Activated CD4-positive, alpha-beta T cell treated with anti-CD3 and anti-CD28 coated beads for 36 hours (primary cell): Measurements from ENCODE around the gene PLXDC2. TPM values are rescaled to one million over a fixed set of nuclear protein-coding genes. Genes with fewer than 3 reads are reported as not detected.

Experiments used
- ATAC-seq: fragments of 200-7000 bp; cut with Tn5 transposase; one replicate; pipeline ENCODE4 v1.10.0; 2021; ENCODE audit warnings: mild to moderate bottlenecking, moderate library complexity
- CTCF ChIA-PET: fragments of 350-600 bp; sonication (Branson Sonifier 250); formaldehyde crosslinking; loops from one replicate; lab custom pipeline; 2021; ENCODE audit warnings: antibody characterized with exemption; lab: Charles Lee
- POLR2A ChIA-PET: fragments of 350-600 bp; sonication (Branson Sonifier 250); formaldehyde crosslinking; loops from one replicate; lab custom pipeline; 2021; ENCODE audit warnings: antibody characterized with exemption, inconsistent platforms; lab: Charles Lee
- DNase-seq: peaks from one replicate; pipeline ENCODE4 v3.0.0-alpha.2; 2020
- H3K27ac Mint-ChIP-seq: one replicate; pipeline ENCODE4 v1.8.0; 2021; ENCODE audit warnings: mixed read lengths
- H3K27me3 Mint-ChIP-seq: one replicate; pipeline ENCODE4 v1.8.0; 2021; ENCODE audit warnings: mixed read lengths
- H3K36me3 Mint-ChIP-seq: one replicate; pipeline ENCODE4 v1.8.0; 2021; ENCODE audit warnings: low read depth, mixed read lengths
- H3K4me1 Mint-ChIP-seq: one replicate; pipeline ENCODE4 v1.8.0; 2021; ENCODE audit warnings: mixed read lengths
- H3K4me3 Mint-ChIP-seq: one replicate; pipeline ENCODE4 v1.8.0; 2021; ENCODE audit warnings: mild to moderate bottlenecking, moderate library complexity, mixed read lengths
- H3K9me3 Mint-ChIP-seq: one replicate; pipeline ENCODE4 v1.8.0; 2021; ENCODE audit warnings: low read depth, mixed read lengths
- intact Hi-C, 2 experiments: fragments of 100-400 bp; cut with DNase I in 1 of 2; cut with micrococcal nuclease in 1 of 2; formaldehyde crosslinking; loops; one replicate each; pipeline versions ENCODE4 v1.14.2 to v1.15.1; 2022 to 2024; cut with DNase I, micrococcal nuclease
- total RNA-seq, 2 experiments: library from RNA; stranded (reverse); gene quantifications; one replicate each; pipeline ENCODE4 v1.2.3, GENCODE V29; 2021

PLXDC2 gene
- total RNA-seq, 2 experiments from 2014 or later = not detected

GRCh38 chr10:19839090-19839489 lies 22.9 kb downstream of the PLXDC2 start:
- intact Hi-C loops = no loop called here
- ChIA-PET POLR2A (no interaction called here), CTCF (no interaction called here)
- Mint-ChIP-seq H3K4me3 (no peak overlapping the region), H3K27me3 (no peaks in the 10 kb centered on the region), H3K9me3 (no peaks in the 10 kb centered on the region), H3K27ac (no peak overlapping the region), H3K4me1 (no peaks in the 10 kb centered on the region), H3K36me3 (no peaks in the 10 kb centered on the region)
- DNase-seq = no peak
- ATAC-seq = no peak

GRCh38 chr10:19839552-19839951 lies 23.3 kb downstream of the PLXDC2 start:
- intact Hi-C loops = no loop called here
- H3K4me3 Mint-ChIP-seq = no peak overlapping the region
- H3K27me3 Mint-ChIP-seq = no peaks in the 10 kb centered on the region
- DNase-seq (no peak), ATAC-seq (no peak)
- ChIA-PET POLR2A (no interaction called here), CTCF (no interaction called here)
- no peaks in the 10 kb centered on the region for H3K36me3 Mint-ChIP-seq
- no peaks in the 10 kb centered on the region for H3K9me3 Mint-ChIP-seq
- H3K4me1 Mint-ChIP-seq = no peaks in the 10 kb centered on the region
- no peak overlapping the region for H3K27ac Mint-ChIP-seq

- DNase-seq (no peak), ATAC-seq (no peak)
- H3K4me3 Mint-ChIP-seq = no peak overlapping the region
- intact Hi-C loops = no loop called here
- no peak overlapping the region for H3K27ac Mint-ChIP-seq
- H3K9me3 Mint-ChIP-seq = no peaks in the 10 kb centered on the region
- no peaks in the 10 kb centered on the region for H3K27me3 Mint-ChIP-seq
- ChIA-PET POLR2A (no interaction called here), CTCF (no interaction called here)
- no peaks in the 10 kb centered on the region for H3K4me1 Mint-ChIP-seq
- no peaks in the 10 kb centered on the region for H3K36me3 Mint-ChIP-seq
Measured at GRCh38 chr10:19840776-19841175, 24.5 kb downstream of the PLXDC2 start.

- no peaks in the 10 kb centered on the region for H3K36me3 Mint-ChIP-seq
- H3K4me1 Mint-ChIP-seq = no peaks in the 10 kb centered on the region
- H3K27me3 Mint-ChIP-seq = no peaks in the 10 kb centered on the region
- no peak for ATAC-seq
- intact Hi-C loops = no loop called here
- H3K9me3 Mint-ChIP-seq = no peaks in the 10 kb centered on the region
- no peak overlapping the region for H3K27ac Mint-ChIP-seq
- POLR2A ChIA-PET = no interaction called here
- CTCF ChIA-PET = no interaction called here
- H3K4me3 Mint-ChIP-seq = no peak overlapping the region
- no peak for DNase-seq
Measured at GRCh38 chr10:19843487-19843886, 27.3 kb downstream of the PLXDC2 start.

- ATAC-seq (no peak), DNase-seq (no peak)
- H3K36me3 Mint-ChIP-seq = no peaks in the 10 kb centered on the region
- H3K27ac Mint-ChIP-seq = no peak overlapping the region
- H3K27me3 Mint-ChIP-seq = no peaks in the 10 kb centered on the region
- CTCF ChIA-PET = no interaction called here
- H3K4me3 Mint-ChIP-seq = no peak overlapping the region
- no peaks in the 10 kb centered on the region for H3K9me3 Mint-ChIP-seq
- intact Hi-C loops = no loop called here
- POLR2A ChIA-PET = no interaction called here
- no peaks in the 10 kb centered on the region for H3K4me1 Mint-ChIP-seq
Measured at GRCh38 chr10:19845503-19846368, 29.5 kb downstream of the PLXDC2 start.

GRCh38 chr10:19847321-19847720 lies 31.1 kb downstream of the PLXDC2 start:
- Mint-ChIP-seq H3K4me1 (no peaks in the 10 kb centered on the region), H3K36me3 (no peaks in the 10 kb centered on the region), H3K4me3 (no peak overlapping the region), H3K27ac (no peak overlapping the region), H3K9me3 (no peaks in the 10 kb centered on the region), H3K27me3 (no peaks in the 10 kb centered on the region)
- ChIA-PET POLR2A (no interaction called here), CTCF (no interaction called here)
- intact Hi-C loops = no loop called here
- ATAC-seq (no peak), DNase-seq (no peak)

- Mint-ChIP-seq H3K27ac (no peak overlapping the region), H3K27me3 (no peaks in the 10 kb centered on the region), H3K9me3 (no peaks in the 10 kb centered on the region), H3K4me1 (no peaks in the 10 kb centered on the region), H3K4me3 (no peak overlapping the region), H3K36me3 (no peaks in the 10 kb centered on the region)
- DNase-seq = no peak
- intact Hi-C loops = no loop called here
- CTCF ChIA-PET = no interaction called here
- POLR2A ChIA-PET = no interaction called here
- ATAC-seq = no peak
Measured at GRCh38 chr10:19848226-19848985, 32.2 kb downstream of the PLXDC2 start.

- H3K4me1 Mint-ChIP-seq = no peaks in the 10 kb centered on the region
- no peak overlapping the region for H3K4me3 Mint-ChIP-seq
- no peaks in the 10 kb centered on the region for H3K9me3 Mint-ChIP-seq
- no peaks in the 10 kb centered on the region for H3K27me3 Mint-ChIP-seq
- intact Hi-C loops = no loop called here
- ATAC-seq (no peak), DNase-seq (no peak)
- no peak overlapping the region for H3K27ac Mint-ChIP-seq
- ChIA-PET POLR2A (no interaction called here), CTCF (no interaction called here)
- no peaks in the 10 kb centered on the region for H3K36me3 Mint-ChIP-seq
Measured at GRCh38 chr10:19853831-19854230, 37.6 kb downstream of the PLXDC2 start.

- DNase-seq (no peak), ATAC-seq (no peak)
- CTCF ChIA-PET = no interaction called here
- Mint-ChIP-seq H3K27ac (no peak overlapping the region), H3K9me3 (peaks cover 2% of the 10 kb centered on the region), H3K36me3 (no peaks in the 10 kb centered on the region), H3K4me3 (no peak overlapping the region), H3K27me3 (no peaks in the 10 kb centered on the region), H3K4me1 (no peaks in the 10 kb centered on the region)
- intact Hi-C loops = no loop called here
- POLR2A ChIA-PET = no interaction called here
Measured at GRCh38 chr10:19857876-19858275, 41.6 kb downstream of the PLXDC2 start.

GRCh38 chr10:19860107-19860506 lies 43.9 kb downstream of the PLXDC2 start:
- intact Hi-C loops = no loop called here
- Mint-ChIP-seq H3K27ac (no peak overlapping the region), H3K4me3 (no peak overlapping the region), H3K36me3 (no peaks in the 10 kb centered on the region), H3K27me3 (no peaks in the 10 kb centered on the region), H3K4me1 (no peaks in the 10 kb centered on the region), H3K9me3 (peaks cover 2% of the 10 kb centered on the region)
- DNase-seq = no peak
- CTCF ChIA-PET = no interaction called here
- ATAC-seq = no peak
- POLR2A ChIA-PET = no interaction called here

GRCh38 chr10:19862811-19863515 lies 46.7 kb downstream of the PLXDC2 start:
- intact Hi-C loops = no loop called here
- ChIA-PET CTCF (no interaction called here), POLR2A (no interaction called here)
- H3K27ac Mint-ChIP-seq = no peak overlapping the region
- H3K4me1 Mint-ChIP-seq = no peaks in the 10 kb centered on the region
- no peaks in the 10 kb centered on the region for H3K36me3 Mint-ChIP-seq
- H3K4me3 Mint-ChIP-seq = no peak overlapping the region
- H3K27me3 Mint-ChIP-seq = no peaks in the 10 kb centered on the region
- ATAC-seq = no peak
- H3K9me3 Mint-ChIP-seq = peaks cover 5% of the 10 kb centered on the region
- DNase-seq = no peak
